ENCODE measurements around the gene TACC3. TPM values are rescaled to one million over a fixed set of nuclear protein-coding genes. Genes with fewer than 3 reads are reported as not detected.
A peak's percentile ranks its signal among the peaks of the same experiment; 100 is the strongest.

The TACC3 gene
- total RNA-seq, 2 experiments from 2014 or later = 189 to 190 TPM

DNA sequence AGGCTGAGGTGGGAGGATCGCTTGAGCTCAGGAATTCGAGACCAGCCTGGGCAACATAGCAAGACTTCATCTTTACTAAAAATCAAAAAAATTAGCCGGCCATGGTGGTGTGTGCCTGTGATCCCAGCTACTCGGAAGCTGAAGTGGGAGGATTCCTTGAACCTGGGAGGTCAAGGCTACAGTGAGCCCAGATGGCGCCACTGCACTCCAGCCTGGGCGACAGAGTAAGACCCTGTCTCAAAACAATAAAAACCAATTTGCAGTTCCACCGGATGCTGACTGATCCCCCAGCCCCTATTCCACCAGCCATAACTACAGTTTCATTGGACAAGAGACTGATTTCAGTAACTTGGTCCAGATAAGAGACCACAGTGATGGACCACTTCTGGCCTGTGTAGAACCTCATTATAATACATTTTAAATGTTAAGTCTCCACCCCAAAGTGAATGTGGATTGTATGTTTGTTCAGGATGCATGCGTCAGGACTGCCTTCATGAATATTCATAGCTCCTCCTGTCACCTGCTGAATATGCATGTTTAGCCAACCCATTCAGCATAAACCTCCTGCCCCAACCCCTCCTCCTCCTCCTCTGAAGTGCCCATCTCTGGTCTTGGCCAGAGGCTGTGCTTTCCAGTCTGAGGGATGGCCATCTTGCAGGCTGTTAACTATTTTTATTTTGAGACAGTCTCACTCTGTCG, 6.9 kb upstream of the TACC3 start:
- peaks cover 45% of the 10 kb centered on the region for H3K36me3 Mint-ChIP-seq
- peaks cover 37% of the 10 kb centered on the region for H3K4me1 Mint-ChIP-seq
- H3K9me3 Mint-ChIP-seq = no peaks in the 10 kb centered on the region
- DNase-seq = no peak
- peak overlapping the region; percentile 100 for H3K4me3 Mint-ChIP-seq
- peak overlapping the region; percentile 99 for H3K27ac Mint-ChIP-seq
- H3K27me3 Mint-ChIP-seq = no peaks in the 10 kb centered on the region

DNA sequence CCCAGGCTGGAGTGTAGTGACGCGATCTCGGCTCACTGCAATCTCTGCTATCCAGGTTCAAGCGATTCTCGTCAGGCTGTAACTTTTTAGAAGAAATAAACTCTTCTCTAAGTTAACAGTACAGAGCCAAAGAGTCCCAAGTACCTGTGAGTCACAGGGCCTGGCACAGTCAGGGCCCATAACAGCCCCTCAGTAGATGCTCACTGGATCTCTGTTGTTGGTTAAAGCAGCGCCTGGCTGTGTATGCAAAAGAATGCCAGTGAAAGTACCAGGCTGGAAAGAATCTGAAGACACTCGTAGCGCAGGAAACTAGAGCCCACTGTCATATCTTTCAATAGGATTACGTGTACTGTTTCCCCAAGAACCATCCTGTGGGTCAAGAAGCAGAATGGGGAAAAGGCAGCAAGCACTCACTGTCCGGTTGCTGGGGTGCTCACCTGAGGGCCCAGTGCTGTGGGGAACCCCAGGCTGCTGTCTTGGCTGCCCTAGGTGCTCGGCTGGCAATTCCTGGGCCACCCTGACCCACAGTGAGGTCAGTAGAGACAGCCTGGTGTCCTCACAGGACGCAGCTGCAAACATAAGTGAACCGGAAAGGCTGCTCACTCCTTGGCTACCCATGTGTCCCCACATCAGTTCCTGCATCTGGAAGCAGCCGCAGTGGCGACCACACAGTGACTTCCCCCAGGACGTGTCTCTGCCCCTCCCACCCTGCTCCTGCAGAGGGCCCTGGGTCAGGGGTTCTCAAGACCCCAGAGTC, 6.1 kb upstream of the TACC3 start:
- Mint-ChIP-seq H3K27ac (peak overlapping the region; percentile 99), H3K4me1 (peaks cover 34% of the 10 kb centered on the region), H3K27me3 (no peaks in the 10 kb centered on the region), H3K36me3 (peaks cover 43% of the 10 kb centered on the region), H3K4me3 (peak overlapping the region; percentile 100), H3K9me3 (no peaks in the 10 kb centered on the region)
- no peak for DNase-seq

DNA sequence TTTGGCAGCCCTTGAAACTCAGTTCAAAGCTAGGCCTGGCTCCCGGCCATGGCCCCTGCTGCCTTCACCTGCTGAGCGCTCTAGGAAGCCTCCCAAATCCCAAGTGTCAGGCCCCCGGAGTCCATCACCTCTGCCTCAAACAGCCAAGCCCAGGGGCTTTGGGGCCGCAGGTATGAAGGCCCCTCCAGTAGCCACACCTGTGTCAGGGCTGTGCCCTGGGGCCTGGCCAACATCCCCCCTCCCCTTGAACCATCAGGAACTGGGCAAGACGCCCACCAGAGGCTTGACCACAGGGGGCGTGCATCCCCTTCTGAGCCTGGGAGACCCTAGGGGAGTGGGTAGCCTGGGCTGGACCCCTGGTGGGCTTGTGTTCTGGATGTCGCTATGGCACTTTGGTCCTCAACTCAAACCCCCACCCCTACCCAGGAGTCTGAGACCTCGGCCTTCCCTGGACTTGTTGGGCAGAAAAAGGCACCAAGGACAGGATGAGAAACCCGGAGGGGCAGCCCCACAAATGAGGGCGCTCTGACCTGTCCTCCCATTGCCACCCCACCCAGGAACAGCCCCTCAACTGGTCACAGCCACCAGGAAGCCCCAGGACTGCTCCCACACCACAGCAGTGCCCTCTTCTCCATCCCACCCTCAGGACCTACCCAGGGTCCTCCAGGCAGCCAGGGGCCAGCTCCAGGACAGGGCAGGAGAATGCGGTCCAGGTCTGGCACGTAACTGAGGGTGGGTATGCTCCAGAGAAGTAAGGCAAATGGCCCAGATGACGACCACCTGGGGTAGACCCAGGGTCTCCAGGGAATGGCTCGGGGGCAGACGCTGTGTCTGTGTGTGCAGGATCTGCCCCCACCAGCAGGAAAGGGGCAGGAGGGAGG, 5.0 kb upstream of the TACC3 start:
- peaks cover 26% of the 10 kb centered on the region for H3K4me1 Mint-ChIP-seq
- H3K9me3 Mint-ChIP-seq = no peaks in the 10 kb centered on the region
- no peak overlapping the region for H3K4me3 Mint-ChIP-seq
- H3K36me3 Mint-ChIP-seq = peaks cover 32% of the 10 kb centered on the region
- no peak overlapping the region for H3K27ac Mint-ChIP-seq
- no peak for DNase-seq
- no peaks in the 10 kb centered on the region for H3K27me3 Mint-ChIP-seq

DNA sequence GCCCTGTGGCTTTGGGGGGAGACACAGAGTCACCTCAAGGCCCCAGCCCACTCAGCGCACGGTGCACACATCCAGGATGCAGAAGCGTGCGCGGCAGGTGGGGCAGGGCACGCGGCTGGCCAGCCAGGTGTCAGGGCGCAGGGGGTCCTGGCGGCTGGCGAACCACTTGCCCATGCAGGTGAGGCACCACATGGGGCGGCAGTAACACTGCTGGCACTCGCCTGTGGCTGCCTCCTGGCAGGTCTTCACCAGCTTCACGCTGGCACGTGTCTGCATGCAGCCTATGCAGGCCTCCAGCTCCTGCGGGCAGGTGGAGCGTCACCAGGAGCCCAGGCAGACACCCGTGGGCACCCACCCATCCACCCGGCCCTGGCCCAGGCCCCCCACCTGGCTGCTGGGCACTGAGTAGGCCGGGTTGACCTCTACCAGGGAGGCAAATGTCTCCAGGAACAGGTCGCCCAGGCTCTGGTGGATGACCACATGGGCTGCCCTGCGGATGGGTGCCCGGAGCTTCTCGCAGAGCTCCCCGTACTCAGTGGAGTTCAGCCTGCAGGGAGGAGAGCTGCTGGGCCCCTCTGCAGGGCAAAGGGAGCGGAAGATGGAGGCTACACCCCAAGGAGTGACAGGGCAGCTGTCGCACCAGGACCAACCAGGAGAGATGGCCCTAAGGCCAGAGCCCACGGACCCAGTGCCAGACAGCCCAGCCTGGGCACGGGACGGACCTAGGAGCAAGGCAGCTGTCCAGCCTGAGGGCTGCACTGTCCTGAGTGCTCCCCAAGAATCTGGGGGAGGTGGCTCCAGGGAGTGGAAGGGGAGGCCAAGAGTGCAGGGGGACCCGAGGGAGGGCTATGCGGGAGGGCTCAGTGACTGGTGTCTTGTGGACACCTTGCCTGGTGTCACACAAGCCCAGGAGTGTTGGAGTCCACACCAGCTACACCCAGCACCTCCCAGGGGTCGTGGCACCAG, 3.9 kb upstream of the TACC3 start:
- H3K9me3 Mint-ChIP-seq = no peaks in the 10 kb centered on the region
- DNase-seq = no peak
- no peaks in the 10 kb centered on the region for H3K27me3 Mint-ChIP-seq
- H3K36me3 Mint-ChIP-seq = peaks cover 36% of the 10 kb centered on the region
- H3K4me3 Mint-ChIP-seq = no peak overlapping the region
- H3K27ac Mint-ChIP-seq = no peak overlapping the region
- peaks cover 26% of the 10 kb centered on the region for H3K4me1 Mint-ChIP-seq

DNA sequence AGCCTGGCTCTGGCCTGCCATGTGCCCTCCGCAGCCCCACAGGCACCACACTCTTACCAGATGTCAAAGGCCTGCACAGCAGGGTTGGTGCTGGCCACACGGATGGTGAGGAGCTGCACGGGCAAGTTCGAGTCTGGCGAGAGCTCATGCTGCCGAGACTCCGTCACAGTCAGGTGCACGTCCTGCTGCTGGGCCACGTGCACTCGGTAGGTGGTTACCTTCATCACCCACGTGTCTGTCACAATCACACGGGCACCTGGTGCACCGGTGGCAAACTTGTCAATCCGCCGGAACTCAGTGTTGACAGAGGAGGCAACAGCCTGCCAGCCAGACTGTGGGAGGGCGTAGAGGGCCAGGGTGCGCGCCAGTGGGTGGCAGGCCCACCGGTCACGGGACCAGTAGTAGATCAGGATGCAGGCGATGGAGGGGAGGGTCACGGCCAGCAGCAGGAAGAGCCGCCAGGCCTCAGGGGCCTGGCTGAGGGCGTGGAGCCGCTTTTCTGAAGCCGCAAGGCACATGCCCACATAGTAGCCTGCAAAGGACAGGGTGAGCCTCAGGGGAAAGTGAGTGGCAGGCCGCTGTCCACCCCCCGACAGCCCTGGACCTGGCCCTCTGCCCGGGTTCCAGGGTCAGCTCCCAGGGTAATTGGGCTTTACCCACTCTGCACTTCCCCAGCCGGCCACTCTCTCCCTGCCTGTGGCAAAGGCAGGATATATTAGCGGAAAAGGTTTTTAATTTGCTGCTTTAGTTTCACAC, 3.0 kb upstream of the TACC3 start:
- Mint-ChIP-seq H3K27me3 (no peaks in the 10 kb centered on the region), H3K27ac (peak overlapping the region; percentile 48), H3K4me1 (peaks cover 31% of the 10 kb centered on the region), H3K9me3 (no peaks in the 10 kb centered on the region), H3K4me3 (peak overlapping the region; percentile 89), H3K36me3 (peaks cover 40% of the 10 kb centered on the region)
- DNase-seq = no peak

DNA sequence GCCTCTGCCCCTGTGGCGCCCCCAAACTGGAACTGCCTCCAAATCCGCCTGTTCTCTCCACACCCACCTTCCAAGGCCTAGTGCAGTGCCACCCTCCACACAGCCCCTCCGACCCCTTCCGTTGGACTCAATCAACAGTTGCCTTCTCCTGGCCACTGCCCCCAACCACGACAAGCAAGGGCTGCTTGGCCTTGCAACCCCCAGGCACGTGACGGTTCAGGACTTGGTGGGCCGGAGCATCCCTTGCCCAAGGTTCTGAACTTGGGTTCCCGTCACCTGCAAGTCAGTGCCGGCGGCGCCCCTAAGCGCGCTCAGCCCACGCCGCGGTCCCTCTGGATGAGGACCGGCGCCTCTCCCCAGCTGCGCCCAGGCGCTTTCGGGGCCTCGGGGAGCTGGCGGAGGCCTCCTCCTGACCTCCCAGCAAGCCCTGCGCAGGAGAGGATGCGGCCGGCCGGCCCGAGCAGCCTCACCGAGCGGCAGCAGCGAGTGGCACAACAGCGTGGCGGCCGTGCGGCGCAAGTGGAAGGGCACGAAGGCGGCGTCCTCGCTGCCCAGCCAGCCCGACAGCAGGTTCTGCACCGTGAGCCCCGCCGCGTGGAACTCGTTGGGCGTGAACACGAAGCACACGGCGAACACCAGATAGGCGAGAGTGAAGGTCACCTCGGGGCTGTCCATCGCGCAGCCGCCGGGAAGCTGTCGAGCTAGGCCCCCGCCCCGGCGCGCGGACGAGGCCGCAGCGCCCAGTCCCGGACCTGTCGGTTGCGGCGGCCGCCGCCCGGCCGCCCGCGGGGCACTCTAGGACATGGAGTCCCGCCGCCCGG, 948 bp upstream of the TACC3 start:
- DNase-seq = peak; percentile 60
- Mint-ChIP-seq H3K9me3 (no peaks in the 10 kb centered on the region), H3K27ac (peak overlapping the region; percentile 91), H3K4me1 (peaks cover 36% of the 10 kb centered on the region), H3K36me3 (peaks cover 41% of the 10 kb centered on the region), H3K4me3 (peak overlapping the region; percentile 89), H3K27me3 (no peaks in the 10 kb centered on the region)

DNA sequence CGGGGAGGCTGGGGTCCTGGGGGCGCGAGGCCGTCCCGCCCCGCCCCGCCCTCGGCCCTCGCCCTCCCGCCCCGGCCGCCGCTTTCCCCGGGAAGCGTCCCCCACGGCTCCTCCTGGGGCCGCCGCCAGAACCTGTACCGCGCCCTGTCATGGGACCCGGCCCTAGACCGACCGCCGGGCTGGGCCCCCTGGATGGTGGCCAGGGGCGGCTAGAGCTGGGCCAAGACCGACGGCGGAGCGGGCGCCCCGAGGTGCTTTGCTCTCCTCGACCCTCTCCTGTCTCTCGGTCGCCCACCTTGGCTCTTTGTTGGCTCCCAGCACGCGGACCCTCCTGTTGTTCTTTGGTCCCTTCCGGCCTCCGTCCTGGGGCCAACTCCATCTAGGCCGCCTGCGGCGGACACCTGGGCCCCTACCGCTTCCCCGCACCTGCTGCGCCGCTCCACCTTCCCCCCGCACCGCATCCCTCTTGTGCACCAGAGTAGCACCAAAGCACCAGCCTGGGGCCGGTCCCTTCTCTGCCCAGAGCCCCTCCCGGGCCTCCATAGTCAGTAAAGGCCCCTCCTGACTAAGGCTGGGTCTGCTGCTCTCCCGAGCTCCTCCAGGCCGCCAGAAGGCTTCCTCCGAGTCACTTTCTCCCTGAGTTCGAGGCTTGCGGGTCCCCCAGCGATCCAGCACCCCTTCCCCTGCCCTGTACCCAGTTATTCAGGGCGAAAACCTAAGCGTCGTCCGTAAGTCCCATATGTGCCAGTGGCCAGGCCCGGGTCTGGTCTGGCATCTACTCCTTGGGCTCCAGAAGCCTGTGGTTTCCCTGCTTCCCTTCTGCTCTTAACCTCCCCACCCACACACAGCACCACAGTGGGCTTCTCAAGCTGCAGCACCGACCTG, 587 bp downstream of the TACC3 start:
- peak overlapping the region; percentile 98 for H3K4me3 Mint-ChIP-seq
- no peaks in the 10 kb centered on the region for H3K27me3 Mint-ChIP-seq
- peak; percentile 36 for DNase-seq
- peaks cover 39% of the 10 kb centered on the region for H3K4me1 Mint-ChIP-seq
- H3K27ac Mint-ChIP-seq = peak overlapping the region; percentile 97
- H3K9me3 Mint-ChIP-seq = no peaks in the 10 kb centered on the region
- peaks cover 50% of the 10 kb centered on the region for H3K36me3 Mint-ChIP-seq

DNA sequence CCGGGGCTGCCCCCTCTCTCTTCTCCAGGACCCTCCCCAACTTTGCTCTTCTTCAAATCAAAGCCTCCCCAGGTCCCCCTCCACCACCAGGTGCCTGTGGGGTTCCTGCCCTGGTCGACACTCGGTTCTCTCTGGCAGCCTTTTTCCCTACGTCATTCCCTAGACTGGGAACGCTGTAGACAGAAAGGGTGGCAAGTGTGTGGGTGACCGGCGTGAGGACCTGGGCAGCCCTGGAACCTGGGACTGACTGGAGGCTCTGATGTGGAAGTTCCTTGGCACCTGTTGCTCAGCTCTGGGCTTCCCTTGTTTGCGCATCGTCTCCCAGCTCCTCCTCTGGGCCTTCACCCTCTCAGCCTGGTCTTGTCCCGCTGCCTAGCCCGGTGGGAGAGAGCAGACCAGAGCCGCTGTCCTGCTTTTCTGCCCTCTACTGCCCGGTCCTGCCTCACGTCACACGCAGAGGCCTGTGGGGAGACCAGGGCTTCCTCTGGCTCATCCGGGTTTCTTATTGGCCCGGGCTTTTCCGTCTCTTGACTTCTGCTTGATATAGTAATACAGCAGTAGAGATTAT, 1.3 kb downstream of the TACC3 start:
- Mint-ChIP-seq H3K27ac (peak overlapping the region; percentile 97), H3K4me1 (peaks cover 37% of the 10 kb centered on the region), H3K36me3 (peaks cover 56% of the 10 kb centered on the region), H3K4me3 (peak overlapping the region; percentile 98), H3K9me3 (no peaks in the 10 kb centered on the region), H3K27me3 (no peaks in the 10 kb centered on the region)
- no peak for DNase-seq

DNA sequence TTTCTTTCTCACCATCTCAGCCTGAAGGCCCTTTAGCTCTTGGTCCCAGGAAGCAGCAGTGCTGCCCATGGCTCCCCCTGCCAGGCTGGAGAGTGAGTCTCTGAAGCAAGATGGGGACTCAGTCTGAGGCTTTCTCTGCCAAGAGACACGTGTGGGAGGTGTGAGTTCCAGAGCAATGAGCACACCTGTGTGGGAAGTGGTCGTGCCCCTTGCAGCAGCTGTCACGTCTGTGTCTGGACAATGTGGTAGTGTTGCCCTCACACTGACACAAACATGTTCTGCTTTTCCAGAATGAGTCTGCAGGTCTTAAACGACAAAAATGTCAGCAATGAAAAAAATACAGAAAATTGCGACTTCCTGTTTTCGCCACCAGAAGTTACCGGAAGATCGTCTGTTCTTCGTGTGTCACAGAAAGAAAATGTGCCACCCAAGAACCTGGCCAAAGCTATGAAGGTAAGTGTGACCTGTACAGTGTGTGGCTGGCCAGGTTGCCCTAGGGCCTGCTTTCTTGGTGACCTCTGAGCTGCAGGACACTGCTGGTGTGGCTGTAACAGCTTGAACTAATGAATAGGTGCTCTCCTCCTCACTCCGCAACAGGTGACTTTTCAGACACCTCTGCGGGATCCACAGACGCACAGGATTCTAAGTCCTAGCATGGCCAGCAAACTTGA, 1.9 kb downstream of the TACC3 start:
- peak; percentile 73 for DNase-seq
- H3K27me3 Mint-ChIP-seq = no peaks in the 10 kb centered on the region
- H3K9me3 Mint-ChIP-seq = no peaks in the 10 kb centered on the region
- peak overlapping the region; percentile 97 for H3K27ac Mint-ChIP-seq
- peaks cover 39% of the 10 kb centered on the region for H3K4me1 Mint-ChIP-seq
- peaks cover 61% of the 10 kb centered on the region for H3K36me3 Mint-ChIP-seq
- peak overlapping the region; percentile 98 for H3K4me3 Mint-ChIP-seq

DNA sequence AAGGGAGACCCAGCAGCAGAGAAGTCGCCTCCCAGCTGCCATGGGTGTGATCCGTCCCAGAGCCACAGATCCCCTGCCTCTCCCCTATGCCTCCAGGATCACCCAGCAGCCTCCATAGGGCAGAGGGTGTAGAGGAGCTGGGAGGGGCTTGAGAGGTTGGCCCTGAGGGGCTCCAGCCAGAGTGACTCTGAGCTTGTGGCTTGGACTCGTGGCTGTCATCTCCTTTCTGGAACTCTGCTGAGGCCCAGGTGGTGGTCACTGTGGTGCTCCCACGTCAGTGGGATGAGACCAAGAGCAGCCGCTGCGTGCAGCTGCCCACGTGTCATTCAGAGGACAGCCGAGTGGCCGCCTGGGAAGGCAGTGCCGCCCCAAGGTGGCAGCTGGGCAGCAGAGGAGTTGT, 4.2 kb downstream of the TACC3 start:
- H3K27me3 Mint-ChIP-seq = no peaks in the 10 kb centered on the region
- H3K4me3 Mint-ChIP-seq = no peak overlapping the region
- peaks cover 64% of the 10 kb centered on the region for H3K36me3 Mint-ChIP-seq
- H3K4me1 Mint-ChIP-seq = peaks cover 41% of the 10 kb centered on the region
- no peak for DNase-seq
- H3K9me3 Mint-ChIP-seq = no peaks in the 10 kb centered on the region
- H3K27ac Mint-ChIP-seq = peak overlapping the region; percentile 9

DNA sequence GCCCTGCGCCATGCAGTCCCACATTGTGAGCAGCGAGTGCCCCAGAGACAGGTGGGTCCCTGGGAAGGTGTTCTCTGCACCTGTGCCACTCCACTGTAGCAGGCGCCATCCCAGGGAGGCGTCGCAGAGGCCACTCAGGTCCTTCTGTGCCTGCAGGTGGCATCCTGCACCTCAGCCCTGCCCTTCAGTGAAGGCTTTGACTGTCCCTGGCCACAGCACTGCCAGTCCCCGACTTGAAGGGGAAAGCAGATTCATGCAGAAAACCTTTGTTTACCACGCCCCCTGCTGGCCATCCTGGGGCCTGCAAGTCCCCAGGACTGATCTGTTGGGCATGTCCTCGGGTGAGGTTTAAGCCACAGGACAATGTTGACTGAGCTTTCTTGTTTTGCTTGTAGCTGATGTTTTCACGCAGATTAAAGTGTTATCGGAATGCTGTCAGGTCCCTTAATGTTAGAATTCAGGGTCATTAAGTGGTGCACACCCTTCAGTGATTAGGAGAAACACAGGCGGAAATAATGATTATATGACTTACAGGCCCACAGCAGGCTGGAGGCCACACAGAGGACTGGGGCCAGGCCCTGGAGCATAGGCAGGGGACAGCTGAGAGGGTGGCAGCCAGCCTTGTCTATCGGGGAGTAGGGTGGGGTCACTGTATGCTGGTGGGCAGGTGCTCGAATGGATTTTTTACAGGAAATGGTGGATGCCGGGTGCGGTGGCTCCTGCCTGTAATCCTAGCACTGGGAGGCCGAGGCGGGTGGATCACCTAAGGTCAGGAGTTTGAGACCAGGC, 5.0 kb downstream of the TACC3 start:
- peak; percentile 77 for DNase-seq
- Mint-ChIP-seq H3K27me3 (no peaks in the 10 kb centered on the region), H3K27ac (no peak overlapping the region), H3K4me1 (peaks cover 44% of the 10 kb centered on the region), H3K4me3 (peak overlapping the region; percentile 27), H3K9me3 (no peaks in the 10 kb centered on the region), H3K36me3 (peaks cover 66% of the 10 kb centered on the region)

Data from activated naive CD8-positive, alpha-beta T cell treated with anti-CD3 and anti-CD28 coated beads for 36 hours (primary cell).